HEK293 (cell line): ENCODE results near the gene SAP30L.
A peak's percentile ranks its signal among the peaks of the same experiment; 100 is the strongest.

Experiments
- CTCF ChIA-PET: fragments of 350-600 bp; formaldehyde crosslinking; extraction: SDS; loops from one replicate; lab custom pipeline; 2021; ENCODE audit warnings: antibody characterized with exemption; lab: Yijun Ruan, JAX
- POLR2A ChIA-PET: fragments of 300-600 bp; formaldehyde crosslinking; extraction: SDS; loops from one replicate; lab custom pipeline; 2020; ENCODE audit warnings: antibody characterized with exemption, inconsistent platforms; lab: Yijun Ruan, JAX
- H3K27ac ChIP-seq: fragments of 200-500 bp; sonication (Bioruptor generic); 2 replicates; pipeline ENCODE4 v1.5.1; 2014; ENCODE audit warnings: low read depth, low read length, control low read depth, inconsistent platforms; ENCODE audit errors: extremely low read depth
- H3K36me3 ChIP-seq, 2 experiments: fragments of 200-500 bp in 1 of 2; sonication (Bioruptor generic) in 1 of 2; 1 replicate in 1 of 2; 2 replicates in 1 of 2; pipeline ENCODE4 v1.5.1; 2014 to 2017; ENCODE audit warnings: inconsistent platforms in 2 of 2, low read length in 2 of 2; ENCODE audit not compliant: control insufficient read depth in 2 of 2, insufficient read depth in 1 of 2
- H3K4me1 ChIP-seq: fragments of 200-500 bp; sonication (Bioruptor generic); 2 replicates; pipeline ENCODE4 v1.5.1; 2014; ENCODE audit warnings: mild to moderate bottlenecking, low read length, inconsistent platforms; ENCODE audit not compliant: control insufficient read depth, insufficient read depth
- H3K4me3 ChIP-seq: 2 replicates; pipeline ENCODE4 v1.5.1; 2011; ENCODE audit warnings: low read depth, mild to moderate bottlenecking, control low read depth, low read length, moderate library complexity
- H3K9me3 ChIP-seq: fragments of 200-500 bp; sonication (Bioruptor generic); 2 replicates; pipeline ENCODE4 v1.5.1; 2014; ENCODE audit warnings: low read depth, low read length, inconsistent platforms; ENCODE audit not compliant: control insufficient read depth, insufficient read depth
- EGR2 ChIP-seq: fragments of 450-650 bp; formaldehyde crosslinking; IDR thresholded peaks from 2 replicates; pipeline ENCODE4 v1.5.1; 2016; ENCODE audit warnings: low read depth, missing biosample characterization, missing genetic modification characterization
- HIC1 ChIP-seq: fragments of 450-650 bp; formaldehyde crosslinking; IDR thresholded peaks from 2 replicates; pipeline ENCODE4 v1.5.1; 2016; ENCODE audit warnings: missing biosample characterization, missing genetic modification characterization
- INSM2 ChIP-seq: fragments of 450-650 bp; formaldehyde crosslinking; IDR thresholded peaks from 2 replicates; pipeline ENCODE4 v1.5.1; 2016; ENCODE audit warnings: missing biosample characterization, missing genetic modification characterization
- KLF16 ChIP-seq: fragments of 450-650 bp; formaldehyde crosslinking; IDR thresholded peaks from 2 replicates; pipeline ENCODE4 v1.5.1; 2017; ENCODE audit warnings: missing biosample characterization, missing genetic modification characterization
- KLF17 ChIP-seq: fragments of 450-650 bp; formaldehyde crosslinking; IDR thresholded peaks from 2 replicates; pipeline ENCODE4 v1.5.1; 2016; ENCODE audit warnings: missing biosample characterization, missing genetic modification characterization
- KLF9 ChIP-seq: fragments of 450-650 bp; formaldehyde crosslinking; IDR thresholded peaks from 2 replicates; pipeline ENCODE4 v1.5.1; 2016; ENCODE audit warnings: missing biosample characterization, missing genetic modification characterization, low read depth
- MZF1 ChIP-seq: fragments of 450-650 bp; formaldehyde crosslinking; IDR thresholded peaks from 2 replicates; pipeline ENCODE4 v1.5.1; 2017; ENCODE audit warnings: missing biosample characterization, missing genetic modification characterization, borderline replicate concordance
- PATZ1 ChIP-seq: fragments of 450-650 bp; formaldehyde crosslinking; IDR thresholded peaks from 2 replicates; pipeline ENCODE4 v1.5.1; 2016; ENCODE audit warnings: missing biosample characterization, missing genetic modification characterization
- SETDB1 ChIP-seq: IDR thresholded peaks from one replicate; pipeline ENCODE4 v1.6.1; 2017; ENCODE audit warnings: mild to moderate bottlenecking, low read length, moderate library complexity, mixed read lengths; ENCODE audit not compliant: insufficient read length
- TRIM28 ChIP-seq: IDR thresholded peaks from 2 replicates; pipeline ENCODE4 v1.6.1; 2011; ENCODE audit warnings: low read length, control low read depth, borderline replicate concordance
- YY2 ChIP-seq: fragments of 450-650 bp; formaldehyde crosslinking; IDR thresholded peaks from 2 replicates; pipeline ENCODE4 v1.5.1; 2016; ENCODE audit warnings: missing biosample characterization, missing genetic modification characterization
- ZBTB7A ChIP-seq: fragments of 450-650 bp; formaldehyde crosslinking; IDR thresholded peaks from 2 replicates; pipeline ENCODE4 v1.5.1; 2016; ENCODE audit warnings: low read depth, missing biosample characterization, missing genetic modification characterization
- ZBTB8A ChIP-seq: fragments of 450-650 bp; formaldehyde crosslinking; IDR thresholded peaks from 2 replicates; pipeline ENCODE4 v1.5.1; 2016; ENCODE audit warnings: missing biosample characterization, missing genetic modification characterization
- ZFP37 ChIP-seq: fragments of 450-650 bp; formaldehyde crosslinking; IDR thresholded peaks from 2 replicates; pipeline ENCODE4 v1.5.1; 2016; ENCODE audit warnings: missing biosample characterization, missing genetic modification characterization
- ZNF133 ChIP-seq: fragments of 450-650 bp; formaldehyde crosslinking; IDR thresholded peaks from 2 replicates; pipeline ENCODE4 v1.5.1; 2016; ENCODE audit warnings: missing biosample characterization, missing genetic modification characterization
- ZNF184 ChIP-seq: fragments of 450-650 bp; IDR thresholded peaks from 2 replicates; pipeline ENCODE4 v1.5.1; 2018; ENCODE audit warnings: missing biosample characterization, mild to moderate bottlenecking, missing genetic modification characterization
- ZNF239 ChIP-seq: fragments of 450-650 bp; formaldehyde crosslinking; IDR thresholded peaks from 2 replicates; pipeline ENCODE4 v1.5.1; 2016; ENCODE audit warnings: missing biosample characterization, missing genetic modification characterization
- ZNF335 ChIP-seq: fragments of 450-650 bp; formaldehyde crosslinking; conservative IDR thresholded peaks from 2 replicates; pipeline ENCODE4 v1.5.1; 2016; ENCODE audit warnings: missing biosample characterization, missing genetic modification characterization
- ZNF510 ChIP-seq: fragments of 450-650 bp; formaldehyde crosslinking; IDR thresholded peaks from 2 replicates; pipeline ENCODE4 v1.5.1; 2018; ENCODE audit warnings: mild to moderate bottlenecking, missing genetic modification characterization, missing biosample characterization; ENCODE audit not compliant: insufficient replicate concordance
- ZNF529 ChIP-seq: fragments of 450-650 bp; formaldehyde crosslinking; IDR thresholded peaks from 2 replicates; pipeline ENCODE4 v1.5.1; 2017; ENCODE audit warnings: missing genetic modification characterization, missing biosample characterization; ENCODE audit not compliant: insufficient replicate concordance
- ZNF629 ChIP-seq: fragments of 450-650 bp; formaldehyde crosslinking; IDR thresholded peaks from 2 replicates; pipeline ENCODE4 v1.5.1; 2017; ENCODE audit warnings: missing biosample characterization, missing genetic modification characterization
- ZNF658 ChIP-seq: fragments of 450-650 bp; formaldehyde crosslinking; IDR thresholded peaks from 2 replicates; pipeline ENCODE4; 2016; ENCODE audit warnings: missing biosample characterization, missing genetic modification characterization
- ZNF664 ChIP-seq: fragments of 450-650 bp; formaldehyde crosslinking; IDR thresholded peaks from 2 replicates; pipeline ENCODE4 v1.5.1; 2016; ENCODE audit warnings: missing biosample characterization, missing genetic modification characterization
- ZNF777 ChIP-seq: fragments of 450-650 bp; formaldehyde crosslinking; IDR thresholded peaks from 2 replicates; pipeline ENCODE4 v1.5.1; 2017; ENCODE audit warnings: missing biosample characterization, missing genetic modification characterization, borderline replicate concordance
- ZSCAN4 ChIP-seq: fragments of 450-650 bp; formaldehyde crosslinking; IDR thresholded peaks from 2 replicates; pipeline ENCODE4 v1.5.1; 2017; ENCODE audit warnings: missing biosample characterization, missing genetic modification characterization

Gene SAP30L

GRCh38 chr5:154396128-154396527 is 49.7 kb upstream of the SAP30L start:
- Histone ChIP-seq H3K4me1 (peaks cover 12% of the 10 kb centered on the region), H3K9me3 (no peaks in the 10 kb centered on the region), H3K4me3 (no peak overlapping the region), H3K27ac (no peak overlapping the region), H3K36me3 (no peaks in the 10 kb centered on the region)
- CTCF ChIA-PET: interaction anchor here (1.6 kb wide), 1 partner anchor 324 kb away, joined by 8 read pairs; no protein-coding TSS in a partner anchor
- TF ChIP-seq KLF16 (tag by site-specific recombination) (no peak), ZNF133 (no peak), SETDB1 (no peak), ZNF184 (tag by site-specific recombination) (no peak), ZFP37 (tag by site-specific recombination) (no peak), ZNF664 (tag by site-specific recombination) (no peak), KLF9 (tag by site-specific recombination) (no peak), ZNF239 (no peak), HIC1 (tag by site-specific recombination) (no peak), EGR2 (tag by site-specific recombination) (no peak), INSM2 (tag by site-specific recombination) (no peak), ZNF529 (tag by site-specific recombination) (no peak), KLF17 (tag by site-specific recombination) (no peak), ZNF777 (no peak), ZNF510 (tag by site-specific recombination) (no peak), TRIM28 (no peak), ZBTB7A (tag by site-specific recombination) (no peak)
- POLR2A ChIA-PET: no interaction called here

GRCh38 chr5:154397652-154398406 is 48.0 kb upstream of the SAP30L start:
- Histone ChIP-seq H3K36me3 (no peaks in the 10 kb centered on the region), H3K9me3 (no peaks in the 10 kb centered on the region), H3K27ac (no peak overlapping the region; the same call in 1 of the 2 replicates), H3K4me3 (no peak overlapping the region), H3K4me1 (peaks cover 12% of the 10 kb centered on the region)
- CTCF ChIA-PET: interaction anchor here (0.5 to 1.6 kb wide), 7 partner anchors 57 to 325 kb away, joined by 3 to 8 read pairs (median 3); no protein-coding TSS in a partner anchor
- POLR2A ChIA-PET: interaction anchor here (1.2 kb wide), 1 partner anchor 208 kb away, joined by 3 read pairs; no protein-coding TSS in a partner anchor
- TF ChIP-seq ZNF629 (tag by site-specific recombination): no peak
- TF ChIP-seq YY2 (tag by site-specific recombination): no peak
- no peak for TF ChIP-seq ZNF658 (tag by site-specific recombination)
- TF ChIP-seq ZBTB8A (tag by site-specific recombination): peak; percentile 63
- TF ChIP-seq ZSCAN4 (tag by site-specific recombination): no peak
- TF ChIP-seq PATZ1: peak; percentile 19; the same call in 1 of the 2 replicates
- no peak for TF ChIP-seq MZF1 (tag by site-specific recombination)
- TF ChIP-seq ZNF335 (tag by site-specific recombination): peak; percentile 75
